Measurements from ENCODE around the gene NFATC1.

- TF ChIP-seq, protein P1, sequence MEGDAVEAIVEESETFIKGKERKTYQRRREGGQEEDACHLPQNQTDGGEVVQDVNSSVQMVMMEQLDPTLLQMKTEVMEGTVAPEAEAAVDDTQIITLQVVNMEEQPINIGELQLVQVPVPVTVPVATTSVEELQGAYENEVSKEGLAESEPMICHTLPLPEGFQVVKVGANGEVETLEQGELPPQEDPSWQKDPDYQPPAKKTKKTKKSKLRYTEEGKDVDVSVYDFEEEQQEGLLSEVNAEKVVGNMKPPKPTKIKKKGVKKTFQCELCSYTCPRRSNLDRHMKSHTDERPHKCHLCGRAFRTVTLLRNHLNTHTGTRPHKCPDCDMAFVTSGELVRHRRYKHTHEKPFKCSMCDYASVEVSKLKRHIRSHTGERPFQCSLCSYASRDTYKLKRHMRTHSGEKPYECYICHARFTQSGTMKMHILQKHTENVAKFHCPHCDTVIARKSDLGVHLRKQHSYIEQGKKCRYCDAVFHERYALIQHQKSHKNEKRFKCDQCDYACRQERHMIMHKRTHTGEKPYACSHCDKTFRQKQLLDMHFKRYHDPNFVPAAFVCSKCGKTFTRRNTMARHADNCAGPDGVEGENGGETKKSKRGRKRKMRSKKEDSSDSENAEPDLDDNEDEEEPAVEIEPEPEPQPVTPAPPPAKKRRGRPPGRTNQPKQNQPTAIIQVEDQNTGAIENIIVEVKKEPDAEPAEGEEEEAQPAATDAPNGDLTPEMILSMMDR (IDR thresholded peaks at IDR 0.05; ENCODE audit: low read depth, low read length) = no peak
- TF ChIP-seq EZH2phosphoT487 (IDR thresholded peaks at IDR 0.05; ENCODE audit: low read depth) = no peak
These were observed 132.1 kb downstream of the NFATC1 start for GRCh38 chr18:79527656-79528315.

Data from OCI-LY3 (cell line).